ENCODE results near the gene ABRAXAS1.

- no peak for TF ChIP-seq CTCF (IDR thresholded peaks at IDR 0.05)
- TF ChIP-seq EP300 (IDR thresholded peaks at IDR 0.05) = no peak
These were observed 66.7 kb downstream of the ABRAXAS1 start for GRCh38 chr4:83418211-83418610.
